ENCODE results near the gene FANCI.

- no peak for TF ChIP-seq GATA2 (IDR thresholded peaks at IDR 0.05; ENCODE audit: low read depth, low read length)
- no peak for TF ChIP-seq GATA3 (IDR thresholded peaks at IDR 0.05; ENCODE audit: low read depth, low read length)
Measured at GRCh38 chr15:89243046-89243690, 611 bp upstream of the FANCI start.
